Panc1 (cell line): ENCODE results near the gene STS. TPM values are rescaled to one million over a fixed set of nuclear protein-coding genes. Genes with fewer than 3 reads are reported as not detected.

Experiments
- ATAC-seq: fragments of 200-7000 bp; cut with Tn5 transposase; 2 replicates; pipeline ENCODE4 v1.9.1; 2020; ENCODE audit warnings: mild to moderate bottlenecking, moderate library complexity
- BruUV-seq: library from RNA; stranded (reverse); fragments of 400-500 nt; replicated peaks from 2 replicates; lab custom pipeline; 2021; lab: Mats Ljungman, UMichigan
- CTCF ChIA-PET: fragments of 300-600 bp; sonication (Branson Sonifier 250); formaldehyde crosslinking; loops from one replicate; lab custom pipeline; 2022; ENCODE audit warnings: antibody characterized with exemption; lab: Charles Lee
- POLR2A ChIA-PET: fragments of 300-600 bp; sonication (Branson Sonifier 250); formaldehyde crosslinking; loops from one replicate; lab custom pipeline; 2022; ENCODE audit warnings: antibody characterized with exemption; lab: Charles Lee
- DNase-seq: peaks from one replicate; pipeline ENCODE4 v3.0.0-alpha.2; 2010; ENCODE audit warnings: low read depth, low spot score
- H3K27ac ChIP-seq: 2 replicates; pipeline ENCODE4 v1.5.1; 2011; ENCODE audit warnings: mild to moderate bottlenecking, low read length, inconsistent platforms
- H3K27me3 ChIP-seq: fragments of 200-500 bp; sonication (Bioruptor generic); 2 replicates; pipeline ENCODE4 v1.6.0; 2014; ENCODE audit warnings: low read length, inconsistent platforms; ENCODE audit not compliant: control insufficient read depth, insufficient read depth
- H3K36me3 ChIP-seq: fragments of 200-500 bp; sonication (Bioruptor generic); 2 replicates; pipeline ENCODE4 v1.5.1; 2014; ENCODE audit warnings: inconsistent platforms, mild to moderate bottlenecking, low read length, moderate library complexity; ENCODE audit not compliant: control insufficient read depth, insufficient read depth
- H3K4me1 ChIP-seq: 2 replicates; pipeline ENCODE4 v1.5.1; 2011; ENCODE audit warnings: inconsistent platforms, mild to moderate bottlenecking, low read length, moderate library complexity; ENCODE audit not compliant: control insufficient read depth, insufficient read depth
- H3K4me3 ChIP-seq, 2 experiments: 2 replicates each; pipeline ENCODE4 v1.5.1; 2011 to 2012; ENCODE audit warnings: low read depth in 2 of 2, low read length in 2 of 2, mild to moderate bottlenecking in 2 of 2, inconsistent platforms in 1 of 2, moderate library complexity in 1 of 2
- H3K9me3 ChIP-seq: fragments of 200-500 bp; sonication (Bioruptor generic); 2 replicates; pipeline ENCODE4 v1.5.1; 2014; ENCODE audit warnings: low read depth, mild to moderate bottlenecking, inconsistent platforms, low read length, moderate library complexity; ENCODE audit not compliant: control insufficient read depth, insufficient read depth
- POLR2AphosphoS5 ChIP-seq: IDR thresholded peaks from 2 replicates; pipeline ENCODE4 v1.6.1; 2012; ENCODE audit warnings: mild to moderate bottlenecking, low read depth, low read length, moderate library complexity
- SIN3A ChIP-seq: IDR thresholded peaks from 2 replicates; pipeline ENCODE4 v1.6.1; 2012; ENCODE audit warnings: low read depth, mild to moderate bottlenecking, low read length, moderate library complexity, borderline replicate concordance; ENCODE audit not compliant: insufficient read depth
- TCF7L2 ChIP-seq: IDR thresholded peaks from 2 replicates; pipeline ENCODE4 v1.6.1; 2011; ENCODE audit warnings: mild to moderate bottlenecking, low read depth, low read length, inconsistent platforms
- in situ Hi-C: cut with HindIII; loops from 2 replicates; pipeline ENCODE4 v1.10.0; 2016; ENCODE audit warnings: low sequenced_read_pairs, low pct_unique_long_range_greater_than_20kb
- intact Hi-C: fragments of 100-400 bp; cut with micrococcal nuclease; formaldehyde crosslinking; loops from one replicate; pipeline ENCODE4 v1.10.0; 2022; ENCODE audit not compliant: unreplicated experiment
- total RNA-seq: library from RNA; stranded (reverse); gene quantifications from one replicate; pipeline ENCODE4 v1.2.1, GENCODE V29; 2021; ENCODE audit not compliant: unreplicated experiment
- TF ChIP-seq, protein P1 (sequence below), 2 experiments: IDR thresholded peaks; 2 replicates each; pipeline ENCODE4 v1.6.1; 2011 to 2012; ENCODE audit warnings: low read depth in 2 of 2, control low read depth in 1 of 2, low read length in 1 of 2, mild to moderate bottlenecking in 1 of 2, moderate library complexity in 1 of 2; ENCODE audit not compliant: insufficient read depth in 1 of 2
- TF ChIP-seq, protein P2 (sequence below): fragments of 450-650 bp; IDR thresholded peaks from 2 replicates; pipeline ENCODE4 v1.5.1; 2017; ENCODE audit warnings: mild to moderate bottlenecking

Gene STS
- total RNA-seq, 1 experiment from 2014 or later, result 2.0 TPM

DNA sequence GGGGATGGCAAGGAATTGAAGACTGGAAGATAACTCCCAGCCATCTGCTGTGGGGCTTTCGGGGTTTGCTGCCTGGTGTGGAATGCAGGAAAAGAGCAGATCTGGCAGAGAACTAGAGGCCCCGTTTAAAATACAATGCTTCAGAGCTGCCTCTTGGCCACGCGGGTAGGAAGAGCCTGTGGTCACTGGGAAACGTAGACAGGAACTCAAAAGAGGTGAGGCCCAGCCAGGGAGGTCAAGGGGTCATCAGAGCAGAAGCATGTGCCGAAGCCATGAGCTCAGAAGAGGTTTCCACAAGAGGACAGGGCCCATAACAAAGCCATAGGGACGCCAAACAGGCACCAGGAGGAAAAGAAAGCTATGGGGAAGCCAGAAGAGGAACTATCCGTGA lies 14.5 kb upstream of the STS start:
- TF ChIP-seq, protein P1, sequence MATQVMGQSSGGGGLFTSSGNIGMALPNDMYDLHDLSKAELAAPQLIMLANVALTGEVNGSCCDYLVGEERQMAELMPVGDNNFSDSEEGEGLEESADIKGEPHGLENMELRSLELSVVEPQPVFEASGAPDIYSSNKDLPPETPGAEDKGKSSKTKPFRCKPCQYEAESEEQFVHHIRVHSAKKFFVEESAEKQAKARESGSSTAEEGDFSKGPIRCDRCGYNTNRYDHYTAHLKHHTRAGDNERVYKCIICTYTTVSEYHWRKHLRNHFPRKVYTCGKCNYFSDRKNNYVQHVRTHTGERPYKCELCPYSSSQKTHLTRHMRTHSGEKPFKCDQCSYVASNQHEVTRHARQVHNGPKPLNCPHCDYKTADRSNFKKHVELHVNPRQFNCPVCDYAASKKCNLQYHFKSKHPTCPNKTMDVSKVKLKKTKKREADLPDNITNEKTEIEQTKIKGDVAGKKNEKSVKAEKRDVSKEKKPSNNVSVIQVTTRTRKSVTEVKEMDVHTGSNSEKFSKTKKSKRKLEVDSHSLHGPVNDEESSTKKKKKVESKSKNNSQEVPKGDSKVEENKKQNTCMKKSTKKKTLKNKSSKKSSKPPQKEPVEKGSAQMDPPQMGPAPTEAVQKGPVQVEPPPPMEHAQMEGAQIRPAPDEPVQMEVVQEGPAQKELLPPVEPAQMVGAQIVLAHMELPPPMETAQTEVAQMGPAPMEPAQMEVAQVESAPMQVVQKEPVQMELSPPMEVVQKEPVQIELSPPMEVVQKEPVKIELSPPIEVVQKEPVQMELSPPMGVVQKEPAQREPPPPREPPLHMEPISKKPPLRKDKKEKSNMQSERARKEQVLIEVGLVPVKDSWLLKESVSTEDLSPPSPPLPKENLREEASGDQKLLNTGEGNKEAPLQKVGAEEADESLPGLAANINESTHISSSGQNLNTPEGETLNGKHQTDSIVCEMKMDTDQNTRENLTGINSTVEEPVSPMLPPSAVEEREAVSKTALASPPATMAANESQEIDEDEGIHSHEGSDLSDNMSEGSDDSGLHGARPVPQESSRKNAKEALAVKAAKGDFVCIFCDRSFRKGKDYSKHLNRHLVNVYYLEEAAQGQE (IDR thresholded peaks at IDR 0.05; ENCODE audit: insufficient read depth in 1 of 2, low read depth in 2 of 2, low read length in 1 of 2), result no peak
- TF ChIP-seq POLR2AphosphoS5, result no peak
- no peak for TF ChIP-seq SIN3A
- TF ChIP-seq TCF7L2, result no peak
- TF ChIP-seq, protein P2, sequence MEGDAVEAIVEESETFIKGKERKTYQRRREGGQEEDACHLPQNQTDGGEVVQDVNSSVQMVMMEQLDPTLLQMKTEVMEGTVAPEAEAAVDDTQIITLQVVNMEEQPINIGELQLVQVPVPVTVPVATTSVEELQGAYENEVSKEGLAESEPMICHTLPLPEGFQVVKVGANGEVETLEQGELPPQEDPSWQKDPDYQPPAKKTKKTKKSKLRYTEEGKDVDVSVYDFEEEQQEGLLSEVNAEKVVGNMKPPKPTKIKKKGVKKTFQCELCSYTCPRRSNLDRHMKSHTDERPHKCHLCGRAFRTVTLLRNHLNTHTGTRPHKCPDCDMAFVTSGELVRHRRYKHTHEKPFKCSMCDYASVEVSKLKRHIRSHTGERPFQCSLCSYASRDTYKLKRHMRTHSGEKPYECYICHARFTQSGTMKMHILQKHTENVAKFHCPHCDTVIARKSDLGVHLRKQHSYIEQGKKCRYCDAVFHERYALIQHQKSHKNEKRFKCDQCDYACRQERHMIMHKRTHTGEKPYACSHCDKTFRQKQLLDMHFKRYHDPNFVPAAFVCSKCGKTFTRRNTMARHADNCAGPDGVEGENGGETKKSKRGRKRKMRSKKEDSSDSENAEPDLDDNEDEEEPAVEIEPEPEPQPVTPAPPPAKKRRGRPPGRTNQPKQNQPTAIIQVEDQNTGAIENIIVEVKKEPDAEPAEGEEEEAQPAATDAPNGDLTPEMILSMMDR, result no peak
- in situ Hi-C loops, result no loop called here
- Histone ChIP-seq H3K4me3 (no peak overlapping the region), H3K4me1 (no peaks in the 10 kb centered on the region), H3K27me3 (no peaks in the 10 kb centered on the region), H3K36me3 (no peaks in the 10 kb centered on the region), H3K9me3 (no peaks in the 10 kb centered on the region), H3K27ac (no peak overlapping the region)
- BruUV-seq, result no TSS peak
- ATAC-seq (no peak), DNase-seq (no peak)
- intact Hi-C loops, result no loop called here
- CTCF ChIA-PET, result no interaction called here
- POLR2A ChIA-PET, result no interaction called here

DNA sequence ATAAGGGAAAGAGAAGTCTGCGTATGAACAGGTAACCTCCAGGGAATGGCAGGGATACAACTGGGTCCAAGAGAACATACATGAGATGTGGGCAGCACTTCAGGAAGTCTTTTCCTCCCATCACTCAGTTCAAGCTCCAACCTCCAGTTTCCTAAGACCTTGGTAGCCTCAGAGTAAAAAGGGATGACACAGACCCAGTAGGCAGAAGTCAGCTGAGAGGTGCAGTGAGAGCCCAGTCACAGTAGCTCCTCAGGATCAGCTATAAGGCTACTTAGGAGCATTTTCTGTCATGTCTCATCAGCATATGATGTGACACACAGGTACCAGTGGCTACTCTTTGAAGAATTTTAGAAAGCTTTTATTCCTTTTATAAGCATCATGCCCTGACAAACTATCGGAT lies 12.5 kb upstream of the STS start:
- ATAC-seq (no peak), DNase-seq (no peak)
- no peak for TF ChIP-seq TCF7L2
- TF ChIP-seq, protein P1 (IDR thresholded peaks at IDR 0.05; ENCODE audit: insufficient read depth in 1 of 2, low read depth in 2 of 2, low read length in 1 of 2), result no peak
- no peak for TF ChIP-seq SIN3A
- TF ChIP-seq, protein P2, result no peak
- TF ChIP-seq POLR2AphosphoS5, result no peak
- no peak overlapping the region for H3K27ac ChIP-seq
- no peaks in the 10 kb centered on the region for H3K9me3 ChIP-seq
- in situ Hi-C loops, result no loop called here
- no TSS peak for BruUV-seq
- intact Hi-C loops, result no loop called here
- H3K36me3 ChIP-seq, result no peaks in the 10 kb centered on the region
- ChIA-PET POLR2A (no interaction called here), CTCF (no interaction called here)
- no peaks in the 10 kb centered on the region for H3K4me1 ChIP-seq
- no peak overlapping the region for H3K4me3 ChIP-seq
- no peaks in the 10 kb centered on the region for H3K27me3 ChIP-seq
